NCI-H1105 treated with DMSO at 0.1 percent for 48 hours (cell line): ENCODE data around the gene CWC22.
"Not testable (repeated sequence)": the region's sequence is repeated elsewhere in the genome, so short reads cannot be mapped to it uniquely, and the experiment has no call there.

Source experiments
- DNase-seq: peaks from one replicate; lab custom pipeline; 2025; lab: John Stamatoyannopoulos, UW

The CWC22 gene

GRCh38 chr2:180006781-180007579 lies at the start of gene CWC22:
Gene CWC22 (minus strand): TSS chr2:180007297. CDS start chr2:179993341, 13,956 bp downstream.
- DNase-seq = peak; percentile 90

- DNase-seq = no peak
Observed at GRCh38 chr2:180056367-180057118, 49.4 kb upstream of the CWC22 start.

GRCh38 chr2:180054576-180054975 lies 47.5 kb upstream of the CWC22 start:
- not testable (repeated sequence) for DNase-seq

DNA sequence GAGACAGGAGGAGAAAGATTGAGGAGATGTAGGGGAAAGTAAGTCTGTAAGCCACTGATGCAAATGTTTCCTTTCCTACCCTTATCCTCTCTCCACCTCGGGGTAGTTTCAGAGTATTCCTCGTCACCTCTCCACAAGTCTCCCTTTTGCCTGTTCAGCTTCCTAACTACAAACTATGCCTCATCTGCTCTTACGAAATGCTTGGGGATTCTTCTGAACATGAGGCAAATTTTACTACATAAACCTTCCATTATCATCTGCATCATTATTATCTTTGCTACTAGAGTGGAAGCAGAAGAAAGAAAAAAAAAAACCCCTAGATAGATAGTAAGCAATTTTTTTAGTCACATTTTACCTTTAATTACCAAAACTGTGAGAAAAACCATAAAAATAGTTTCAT lies 43.1 kb upstream of the CWC22 start:
- no peak for DNase-seq

DNA sequence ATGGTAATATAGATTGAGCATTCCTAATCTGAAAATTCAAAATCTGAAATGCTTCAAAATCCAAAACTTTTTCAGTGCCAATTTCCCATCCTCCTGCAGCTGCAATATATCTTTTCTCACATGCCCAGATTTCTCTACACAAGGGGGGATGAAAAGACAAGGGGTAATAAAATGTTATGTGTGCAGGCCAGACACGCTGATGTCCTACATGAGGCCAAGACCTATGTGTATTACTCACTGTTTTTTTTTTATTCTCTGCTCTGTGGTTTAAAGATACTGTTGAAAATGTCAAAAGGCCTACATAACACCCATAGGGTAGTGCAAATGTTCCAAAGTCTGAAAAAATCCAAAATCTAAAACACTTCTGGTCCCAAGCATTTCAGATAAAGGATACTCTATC lies 41.2 kb upstream of the CWC22 start:
- DNase-seq = no peak

DNA sequence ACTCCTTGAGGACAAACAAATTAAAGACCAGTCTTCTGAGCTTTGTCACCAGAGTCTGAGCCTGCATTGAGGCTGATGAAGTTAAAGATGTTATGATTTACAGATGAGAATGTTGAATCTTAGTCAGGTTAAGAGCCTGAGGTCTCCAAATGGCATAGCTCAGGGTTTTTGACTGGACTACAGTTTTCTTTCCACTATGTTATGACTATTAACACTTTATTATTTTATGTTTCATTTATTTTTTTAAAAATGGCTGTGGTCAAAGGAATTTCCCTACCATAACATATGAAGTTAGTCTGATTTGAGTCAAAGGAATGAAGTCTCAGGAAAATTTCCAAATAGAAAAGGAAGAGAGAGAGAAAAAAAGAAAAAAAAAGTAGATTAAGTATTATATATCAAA lies 39.7 kb upstream of the CWC22 start:
- no peak for DNase-seq

GRCh38 chr2:180046202-180046601 lies 39.1 kb upstream of the CWC22 start:
- DNase-seq = no peak

DNA sequence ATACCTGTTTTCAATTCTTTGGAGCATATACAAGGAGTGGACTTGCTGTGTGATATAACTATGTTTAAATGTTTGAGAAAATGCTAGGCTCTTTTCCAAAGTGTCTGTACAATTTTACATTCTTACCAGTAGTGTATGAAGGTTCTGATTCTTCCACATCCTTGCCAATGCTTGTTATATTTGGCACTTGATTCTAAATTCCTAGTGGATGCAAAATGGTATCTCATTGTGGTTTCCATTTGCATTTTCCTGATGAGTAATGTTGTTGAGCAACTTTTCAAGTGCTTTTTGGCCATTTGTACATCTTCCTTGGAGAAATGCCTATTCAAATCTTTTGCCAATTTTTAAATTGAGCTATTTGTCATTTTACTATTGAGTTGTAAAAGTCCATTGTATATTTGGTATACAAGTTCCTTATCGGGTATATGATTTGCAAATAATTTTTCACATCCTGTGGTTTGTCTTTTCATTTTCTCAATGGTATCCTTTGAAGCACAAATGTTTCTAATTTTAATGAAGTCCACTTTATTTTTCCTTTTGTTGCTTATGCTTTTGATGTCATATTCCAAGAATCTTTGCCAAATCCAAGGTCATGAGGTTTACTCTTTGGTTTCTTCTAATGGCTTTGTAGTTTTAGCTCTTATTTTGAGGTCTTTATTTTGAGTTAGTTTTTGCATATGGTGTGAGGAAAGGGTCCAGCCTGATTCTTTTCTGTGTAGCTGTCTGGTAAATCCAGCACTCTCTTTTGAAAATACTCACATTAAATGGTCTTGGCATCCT lies 33.2 kb upstream of the CWC22 start:
- no peak for DNase-seq

DNA sequence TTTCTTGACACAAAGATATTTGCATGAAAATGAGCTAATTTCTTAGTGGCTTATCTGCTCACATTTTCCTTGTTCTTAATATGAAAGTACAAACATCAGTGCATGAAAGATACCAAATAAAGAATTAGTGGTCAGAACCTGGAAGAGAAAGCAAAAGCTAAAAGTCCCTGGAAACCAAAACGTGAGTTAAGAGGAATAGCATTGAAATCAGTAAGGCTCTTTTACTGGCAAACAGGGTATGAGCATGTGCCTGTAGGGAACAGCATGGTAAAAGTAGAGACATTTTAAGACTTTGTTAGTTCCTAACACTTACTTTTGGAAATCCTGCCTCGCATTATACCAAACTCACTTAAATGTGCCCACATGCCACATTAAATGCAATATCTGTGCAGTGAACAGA lies 31.9 kb upstream of the CWC22 start:
- DNase-seq = no peak

- DNase-seq = peak; percentile 37
Observed at GRCh38 chr2:180033993-180034894, 27.1 kb upstream of the CWC22 start.

GRCh38 chr2:180029575-180029974 lies 22.5 kb upstream of the CWC22 start:
- DNase-seq = no peak

GRCh38 chr2:180021850-180022249 lies 14.8 kb upstream of the CWC22 start:
- DNase-seq = peak; percentile 37

DNA sequence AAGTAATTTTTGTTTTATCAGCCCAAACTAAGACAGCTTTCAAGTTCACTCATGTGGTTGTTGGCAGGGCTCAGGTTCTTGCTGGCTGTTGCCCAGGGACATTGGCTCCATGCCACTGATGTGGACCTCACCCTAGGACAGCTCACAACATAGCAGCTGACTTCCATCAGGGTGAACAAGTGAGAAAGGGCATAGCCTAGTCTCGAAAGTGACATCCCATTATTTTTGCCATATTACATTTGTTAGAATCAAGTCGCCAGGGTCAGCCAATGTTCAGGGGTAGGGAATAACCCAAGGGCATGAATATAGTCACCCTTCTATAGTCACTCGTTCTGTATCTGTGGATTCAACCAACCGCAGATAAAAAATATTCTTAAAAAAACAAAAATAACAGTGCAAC lies 10.7 kb upstream of the CWC22 start:
- no peak for DNase-seq

DNA sequence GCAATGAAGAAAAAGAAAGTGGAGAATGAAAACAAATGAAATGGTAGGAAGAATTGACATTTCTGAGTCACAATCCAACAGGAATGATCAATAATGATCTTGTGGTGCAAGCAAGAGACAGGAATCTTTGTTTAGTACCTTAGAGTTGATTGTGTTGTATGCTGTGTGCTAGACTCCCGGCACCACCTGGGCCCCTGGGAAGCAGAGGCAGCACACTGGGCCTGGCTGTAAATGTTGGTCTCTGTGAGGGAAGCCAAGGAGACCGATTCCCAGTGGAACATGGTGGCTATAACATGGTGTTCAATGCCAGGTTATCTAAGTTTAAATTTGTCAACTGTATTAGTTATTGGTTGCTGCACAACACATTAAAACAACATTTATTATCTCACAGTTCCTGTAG lies 9.8 kb upstream of the CWC22 start:
- no peak for DNase-seq

DNA sequence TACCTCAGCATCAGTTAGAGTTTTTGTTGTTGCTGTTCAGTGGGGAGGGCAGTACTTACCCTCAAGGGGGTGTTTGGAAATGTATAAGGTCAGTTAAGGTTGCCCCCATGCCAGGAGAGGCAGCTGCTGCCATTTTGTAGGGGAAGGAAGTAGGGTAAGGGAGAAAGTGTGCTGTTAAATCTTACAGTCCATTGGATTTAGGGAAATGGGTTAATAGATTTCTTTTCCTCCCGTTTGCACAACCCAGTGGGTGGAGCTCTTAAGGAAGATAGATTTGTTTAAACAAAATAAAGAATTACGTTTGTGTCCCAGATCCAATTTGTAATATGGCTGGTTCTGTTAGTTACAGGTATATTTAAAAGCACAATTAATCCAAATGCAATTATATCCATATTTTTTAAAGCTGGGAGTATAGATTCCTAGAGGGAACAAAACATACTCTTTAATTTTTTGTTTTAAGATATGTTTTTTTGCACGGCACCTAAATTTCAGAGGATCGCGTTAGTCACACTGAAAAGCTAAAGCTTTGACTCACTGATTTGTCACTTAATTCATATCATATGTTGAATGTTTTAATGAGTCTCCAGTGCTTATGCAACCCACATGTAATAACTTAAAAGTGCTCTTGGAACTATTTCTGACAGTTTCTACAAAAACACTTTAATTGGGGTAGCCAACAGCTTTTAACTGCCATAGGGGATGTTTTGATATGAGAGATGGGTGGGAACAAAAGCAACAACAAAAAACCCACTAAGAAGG lies 9.0 kb upstream of the CWC22 start:
- no peak for DNase-seq

DNA sequence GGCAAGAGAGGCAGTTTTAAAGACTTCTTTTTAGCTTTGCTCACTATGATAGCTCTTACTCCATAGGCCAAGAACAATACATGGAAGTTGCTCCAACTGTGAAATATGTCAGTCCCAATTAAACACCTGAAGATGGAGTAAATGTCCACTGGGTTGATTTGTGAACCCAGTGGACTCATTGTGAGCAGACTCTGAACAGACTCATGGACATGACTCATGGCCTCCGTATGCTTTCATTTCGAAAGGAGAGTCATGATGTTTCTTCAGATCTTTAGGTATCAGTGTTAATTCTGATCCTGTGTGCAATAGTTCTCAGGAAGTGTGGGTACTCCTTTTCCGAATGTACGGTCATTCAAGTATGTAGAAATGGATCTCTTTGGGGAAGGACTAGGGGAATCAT lies 5.4 kb upstream of the CWC22 start:
- DNase-seq = no peak

- DNase-seq = no peak
Observed at GRCh38 chr2:180010701-180011100, 3.6 kb upstream of the CWC22 start.

DNA sequence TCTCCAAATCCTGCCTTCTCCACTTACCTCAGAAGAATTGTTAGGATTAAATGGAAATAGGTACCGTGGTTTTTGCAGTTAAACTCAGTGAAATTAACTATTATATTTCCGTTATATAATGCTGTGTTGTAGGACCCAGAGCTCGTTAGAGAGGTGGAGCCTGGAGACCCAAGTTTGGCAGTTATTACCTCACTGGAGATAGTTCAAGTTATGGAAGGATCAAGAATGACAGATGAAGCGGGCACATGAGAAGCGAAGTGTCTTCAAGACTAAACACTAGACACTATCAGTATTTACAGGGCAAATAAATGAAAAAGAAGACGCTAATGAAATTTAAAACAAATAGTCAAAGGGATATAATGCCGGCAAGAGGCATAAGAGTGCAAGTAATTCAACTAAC lies 866 bp downstream of the CWC22 start:
- DNase-seq = no peak

GRCh38 chr2:180005465-180005864 lies 1.6 kb downstream of the CWC22 start:
- not testable (repeated sequence) for DNase-seq

GRCh38 chr2:180004731-180005130 lies 2.4 kb downstream of the CWC22 start:
- no peak for DNase-seq

- no peak for DNase-seq
Observed at GRCh38 chr2:180003559-180003958, 3.5 kb downstream of the CWC22 start.
